ENCODE measurements around the gene MEIS3.

MEIS3 gene

GRCh38 chr19:47445937-47446402 is 26.6 kb upstream of the MEIS3 start:
- Histone ChIP-seq H3K4me1 (ENCODE audit: low read length) (no peaks in the 10 kb centered on the region), H4K20me1 (ENCODE audit: insufficient read depth, low read length) (no peaks in the 10 kb centered on the region), H3K9me2 (replicated peaks; ENCODE audit: insufficient read depth, low read length) (no peaks in the 10 kb centered on the region), H3K4me3 (ENCODE audit: low read length) (no peak overlapping the region), H3K36me3 (replicated peaks; ENCODE audit: insufficient read depth, low read length) (no peaks in the 10 kb centered on the region), H3K4me2 (ENCODE audit: low read depth, low read length) (no peak overlapping the region), H3K9me3 (replicated peaks; ENCODE audit: insufficient read depth, low read length) (no peaks in the 10 kb centered on the region), H3K27ac (ENCODE audit: low read length) (no peak overlapping the region), H3K27me3 (replicated peaks; ENCODE audit: insufficient read depth, low read length) (peaks cover 80% of the 10 kb centered on the region), H2AFZ (ENCODE audit: low read length) (no peak overlapping the region), H3K9ac (ENCODE audit: low read length) (no peak overlapping the region), H3K79me2 (ENCODE audit: low read length) (no peaks in the 10 kb centered on the region), H3F3A (ENCODE audit: insufficient read depth, low read length) (no peaks in the 10 kb centered on the region)
- no peak for DNase-seq
- TF ChIP-seq EZH2phosphoT487 (IDR thresholded peaks at IDR 0.05; ENCODE audit: low read length), result no peak

GRCh38 chr19:47445527-47445926 is 26.2 kb upstream of the MEIS3 start:
- H4K20me1 ChIP-seq (ENCODE audit: insufficient read depth, low read length), result no peaks in the 10 kb centered on the region
- no peaks in the 10 kb centered on the region for H3F3A ChIP-seq (ENCODE audit: insufficient read depth, low read length)
- no peaks in the 10 kb centered on the region for H3K36me3 ChIP-seq (replicated peaks; ENCODE audit: insufficient read depth, low read length)
- H3K27ac ChIP-seq (ENCODE audit: low read length), result no peak overlapping the region
- no peak for DNase-seq
- no peak overlapping the region for H3K4me3 ChIP-seq (ENCODE audit: low read length)
- no peaks in the 10 kb centered on the region for H3K9me2 ChIP-seq (replicated peaks; ENCODE audit: insufficient read depth, low read length)
- H3K4me1 ChIP-seq (ENCODE audit: low read length), result no peaks in the 10 kb centered on the region
- H3K9me3 ChIP-seq (replicated peaks; ENCODE audit: insufficient read depth, low read length), result no peaks in the 10 kb centered on the region
- H3K4me2 ChIP-seq (ENCODE audit: low read depth, low read length), result no peak overlapping the region
- no peaks in the 10 kb centered on the region for H3K79me2 ChIP-seq (ENCODE audit: low read length)
- H3K9ac ChIP-seq (ENCODE audit: low read length), result no peak overlapping the region
- H3K27me3 ChIP-seq (replicated peaks; ENCODE audit: insufficient read depth, low read length), result peaks cover 80% of the 10 kb centered on the region
- TF ChIP-seq EZH2phosphoT487 (IDR thresholded peaks at IDR 0.05; ENCODE audit: low read length) (no peak), EZH2 (optimal IDR thresholded peaks at IDR 0.05; ENCODE audit: low read depth, low read length) (no peak), CTCF (IDR thresholded peaks at IDR 0.05; ENCODE audit: low read length) (no peak)
- H2AFZ ChIP-seq (ENCODE audit: low read length), result no peak overlapping the region

- DNase-seq, result no peak
- H3F3A ChIP-seq (ENCODE audit: insufficient read depth, low read length), result no peaks in the 10 kb centered on the region
- H3K4me1 ChIP-seq (ENCODE audit: low read length), result no peaks in the 10 kb centered on the region
- H3K9ac ChIP-seq (ENCODE audit: low read length), result no peak overlapping the region
- TF ChIP-seq EZH2 (optimal IDR thresholded peaks at IDR 0.05; ENCODE audit: low read depth, low read length), result no peak
- no peak for TF ChIP-seq EZH2phosphoT487 (IDR thresholded peaks at IDR 0.05; ENCODE audit: low read length)
- TF ChIP-seq CTCF (IDR thresholded peaks at IDR 0.05; ENCODE audit: low read length), result no peak
- no peak overlapping the region for H3K4me3 ChIP-seq (ENCODE audit: low read length)
- H2AFZ ChIP-seq (ENCODE audit: low read length), result no peak overlapping the region
- H3K27ac ChIP-seq (ENCODE audit: low read length), result no peak overlapping the region
- H3K27me3 ChIP-seq (replicated peaks; ENCODE audit: insufficient read depth, low read length), result peaks cover 80% of the 10 kb centered on the region
- H3K9me2 ChIP-seq (replicated peaks; ENCODE audit: insufficient read depth, low read length), result no peaks in the 10 kb centered on the region
- no peak overlapping the region for H3K4me2 ChIP-seq (ENCODE audit: low read depth, low read length)
- no peaks in the 10 kb centered on the region for H3K36me3 ChIP-seq (replicated peaks; ENCODE audit: insufficient read depth, low read length)
- no peaks in the 10 kb centered on the region for H3K79me2 ChIP-seq (ENCODE audit: low read length)
- no peaks in the 10 kb centered on the region for H4K20me1 ChIP-seq (ENCODE audit: insufficient read depth, low read length)
- H3K9me3 ChIP-seq (replicated peaks; ENCODE audit: insufficient read depth, low read length), result no peaks in the 10 kb centered on the region
Observed at GRCh38 chr19:47444388-47444821, 25.1 kb upstream of the MEIS3 start.

GRCh38 chr19:47443331-47443730 is 24.0 kb upstream of the MEIS3 start:
- no peak overlapping the region for H3K4me3 ChIP-seq (ENCODE audit: low read length)
- H3K9me2 ChIP-seq (replicated peaks; ENCODE audit: insufficient read depth, low read length), result no peaks in the 10 kb centered on the region
- H3F3A ChIP-seq (ENCODE audit: insufficient read depth, low read length), result no peaks in the 10 kb centered on the region
- no peaks in the 10 kb centered on the region for H4K20me1 ChIP-seq (ENCODE audit: insufficient read depth, low read length)
- DNase-seq, result no peak
- no peaks in the 10 kb centered on the region for H3K9me3 ChIP-seq (replicated peaks; ENCODE audit: insufficient read depth, low read length)
- H3K36me3 ChIP-seq (replicated peaks; ENCODE audit: insufficient read depth, low read length), result no peaks in the 10 kb centered on the region
- H3K9ac ChIP-seq (ENCODE audit: low read length), result no peak overlapping the region
- no peak overlapping the region for H2AFZ ChIP-seq (ENCODE audit: low read length)
- H3K27me3 ChIP-seq (replicated peaks; ENCODE audit: insufficient read depth, low read length), result peaks cover 79% of the 10 kb centered on the region
- TF ChIP-seq EZH2phosphoT487 (IDR thresholded peaks at IDR 0.05; ENCODE audit: low read length) (no peak), EZH2 (optimal IDR thresholded peaks at IDR 0.05; ENCODE audit: low read depth, low read length) (no peak), CTCF (IDR thresholded peaks at IDR 0.05; ENCODE audit: low read length) (no peak)
- no peak overlapping the region for H3K4me2 ChIP-seq (ENCODE audit: low read depth, low read length)
- no peak overlapping the region for H3K27ac ChIP-seq (ENCODE audit: low read length)
- H3K79me2 ChIP-seq (ENCODE audit: low read length), result no peaks in the 10 kb centered on the region
- no peaks in the 10 kb centered on the region for H3K4me1 ChIP-seq (ENCODE audit: low read length)
